Measurements from ENCODE around the gene RALGAPA1. TPM values are rescaled to one million over a fixed set of nuclear protein-coding genes. Genes with fewer than 3 reads are reported as not detected.

The RALGAPA1 gene
- total and polyA plus RNA-seq, 2 donors from 2014 or later: 13.3 to 78.7 TPM

DNA sequence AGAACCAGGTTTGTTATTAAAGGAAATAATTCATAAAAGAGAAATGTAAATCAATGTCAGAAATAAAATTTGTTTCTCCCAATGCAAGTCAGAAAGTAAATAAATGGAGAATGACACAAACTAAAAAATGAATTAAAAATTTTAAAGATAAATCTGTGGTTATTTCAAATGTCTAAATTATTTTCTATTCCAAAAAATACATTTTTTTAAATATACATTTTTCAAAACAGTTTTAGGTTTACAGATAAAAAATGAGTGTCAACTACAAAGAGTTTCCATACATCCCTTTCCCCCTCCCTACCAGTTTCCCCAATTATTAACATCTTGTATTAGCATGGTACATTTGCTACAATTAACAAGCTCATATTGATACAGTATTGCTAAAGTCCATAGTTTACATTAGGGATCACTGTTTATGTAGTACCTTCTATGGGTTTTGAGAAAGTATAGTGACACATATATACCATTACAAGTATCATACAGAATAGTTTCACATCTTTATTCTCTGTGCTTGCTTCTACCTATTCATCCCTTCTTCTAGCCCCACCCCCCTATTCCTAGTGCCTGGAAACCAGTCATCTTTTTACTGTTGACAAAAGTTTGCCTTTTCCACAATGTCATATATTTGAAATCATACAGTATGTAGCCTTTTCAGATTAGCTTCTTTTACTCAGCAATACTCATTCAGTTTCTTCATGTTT, 104.2 kb downstream of the RALGAPA1 start:
- TF ChIP-seq, protein P1, sequence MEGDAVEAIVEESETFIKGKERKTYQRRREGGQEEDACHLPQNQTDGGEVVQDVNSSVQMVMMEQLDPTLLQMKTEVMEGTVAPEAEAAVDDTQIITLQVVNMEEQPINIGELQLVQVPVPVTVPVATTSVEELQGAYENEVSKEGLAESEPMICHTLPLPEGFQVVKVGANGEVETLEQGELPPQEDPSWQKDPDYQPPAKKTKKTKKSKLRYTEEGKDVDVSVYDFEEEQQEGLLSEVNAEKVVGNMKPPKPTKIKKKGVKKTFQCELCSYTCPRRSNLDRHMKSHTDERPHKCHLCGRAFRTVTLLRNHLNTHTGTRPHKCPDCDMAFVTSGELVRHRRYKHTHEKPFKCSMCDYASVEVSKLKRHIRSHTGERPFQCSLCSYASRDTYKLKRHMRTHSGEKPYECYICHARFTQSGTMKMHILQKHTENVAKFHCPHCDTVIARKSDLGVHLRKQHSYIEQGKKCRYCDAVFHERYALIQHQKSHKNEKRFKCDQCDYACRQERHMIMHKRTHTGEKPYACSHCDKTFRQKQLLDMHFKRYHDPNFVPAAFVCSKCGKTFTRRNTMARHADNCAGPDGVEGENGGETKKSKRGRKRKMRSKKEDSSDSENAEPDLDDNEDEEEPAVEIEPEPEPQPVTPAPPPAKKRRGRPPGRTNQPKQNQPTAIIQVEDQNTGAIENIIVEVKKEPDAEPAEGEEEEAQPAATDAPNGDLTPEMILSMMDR (IDR thresholded peaks at IDR 0.05; ENCODE audit: borderline replicate concordance, extremely low read depth, insufficient read depth): no peak
- intact Hi-C loops (cut with DNase I): no loop called here
- Histone ChIP-seq H3K4me1 (ENCODE audit: control insufficient read depth in 2 of 3, insufficient read depth in 2 of 3, low read depth in 1 of 3, low read length in 3 of 3) (no peaks in the 10 kb centered on the region), H3K36me3 (ENCODE audit: control insufficient read depth in 2 of 3, insufficient read depth in 3 of 3, low read length in 3 of 3) (peaks cover 0 to 6% (median 0%) of the 10 kb centered on the region in 3 donors), H3K27ac (ENCODE audit: low read depth in 2 of 2, low read length in 2 of 2) (no peak overlapping the region), H3K9ac (ENCODE audit: low read length in 3 of 3) (no peak overlapping the region), H3K4me3 (ENCODE audit: low read length in 3 of 3) (no peak overlapping the region), H3K27me3 (ENCODE audit: control insufficient read depth, insufficient read depth, low read length) (no peaks in the 10 kb centered on the region), H3K9me3 (ENCODE audit: control insufficient read depth in 2 of 3, insufficient read depth in 1 of 3, low read length in 3 of 3) (no peaks in the 10 kb centered on the region)
- DNase-seq (no peak), FAIRE-seq (peak; percentile 89)

DNA sequence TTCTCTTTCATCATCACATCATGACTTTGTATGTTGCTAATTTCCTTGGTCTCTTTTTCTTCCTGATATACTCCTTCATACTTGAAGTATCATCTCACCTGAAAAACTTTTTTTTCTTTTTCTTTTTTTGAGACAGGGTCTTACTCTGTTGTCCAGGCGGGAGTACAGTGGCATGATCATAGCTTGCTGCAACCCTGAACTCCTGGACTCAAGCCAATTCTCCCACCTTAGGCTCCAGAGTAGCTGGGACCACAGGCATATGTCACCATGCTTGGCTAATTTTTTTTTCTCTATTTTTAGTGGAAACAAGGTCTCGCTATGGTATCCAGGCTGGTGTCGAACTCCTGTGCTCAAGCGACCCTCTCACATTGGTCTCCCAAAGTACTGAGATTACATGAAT, 107.6 kb downstream of the RALGAPA1 start:
- DNase-seq (no peak), FAIRE-seq (no peak)
- H3K27me3 ChIP-seq (ENCODE audit: control insufficient read depth, insufficient read depth, low read length): no peaks in the 10 kb centered on the region
- no peak overlapping the region for H3K9ac ChIP-seq (ENCODE audit: low read length in 3 of 3)
- H3K9me3 ChIP-seq (ENCODE audit: control insufficient read depth in 2 of 3, insufficient read depth in 1 of 3, low read length in 3 of 3): no peaks in the 10 kb centered on the region
- H3K4me1 ChIP-seq (ENCODE audit: control insufficient read depth in 2 of 3, insufficient read depth in 2 of 3, low read depth in 1 of 3, low read length in 3 of 3): no peaks in the 10 kb centered on the region
- TF ChIP-seq, protein P1 (IDR thresholded peaks at IDR 0.05; ENCODE audit: borderline replicate concordance, extremely low read depth, insufficient read depth): no peak
- intact Hi-C loops (cut with DNase I): no loop called here
- H3K36me3 ChIP-seq (ENCODE audit: control insufficient read depth in 2 of 3, insufficient read depth in 3 of 3, low read length in 3 of 3): peaks cover 0 to 6% (median 0%) of the 10 kb centered on the region in 3 donors
- H3K4me3 ChIP-seq (ENCODE audit: low read length in 3 of 3): no peak overlapping the region
- no peak overlapping the region for H3K27ac ChIP-seq (ENCODE audit: low read depth in 2 of 2, low read length in 2 of 2)

- H3K4me1 ChIP-seq (ENCODE audit: control insufficient read depth in 2 of 3, insufficient read depth in 2 of 3, low read depth in 1 of 3, low read length in 3 of 3): no peaks in the 10 kb centered on the region
- H3K9me3 ChIP-seq (ENCODE audit: control insufficient read depth in 2 of 3, insufficient read depth in 1 of 3, low read length in 3 of 3): no peaks in the 10 kb centered on the region
- no peak overlapping the region for H3K4me3 ChIP-seq (ENCODE audit: low read length in 3 of 3)
- TF ChIP-seq, protein P1 (IDR thresholded peaks at IDR 0.05; ENCODE audit: borderline replicate concordance, extremely low read depth, insufficient read depth): no peak
- DNase-seq: no peak
- H3K27ac ChIP-seq (ENCODE audit: low read depth in 2 of 2, low read length in 2 of 2): no peak overlapping the region
- intact Hi-C loops (cut with DNase I): no loop called here
- H3K36me3 ChIP-seq (ENCODE audit: control insufficient read depth in 2 of 3, insufficient read depth in 3 of 3, low read length in 3 of 3): no peaks in the 10 kb centered on the region
- no peaks in the 10 kb centered on the region for H3K27me3 ChIP-seq (ENCODE audit: control insufficient read depth, insufficient read depth, low read length)
- no peak overlapping the region for H3K9ac ChIP-seq (ENCODE audit: low read length in 3 of 3)
- FAIRE-seq: no peak
These were observed 109.2 kb downstream of the RALGAPA1 start for GRCh38 chr14:35699791-35700444.
